Measurements from ENCODE around the gene MROH2A. TPM values are rescaled to one million over a fixed set of nuclear protein-coding genes. Genes with fewer than 3 reads are reported as not detected.

Gene MROH2A
- total and polyA plus RNA-seq, 5 experiments from 2014 or later, result not detected

DNA sequence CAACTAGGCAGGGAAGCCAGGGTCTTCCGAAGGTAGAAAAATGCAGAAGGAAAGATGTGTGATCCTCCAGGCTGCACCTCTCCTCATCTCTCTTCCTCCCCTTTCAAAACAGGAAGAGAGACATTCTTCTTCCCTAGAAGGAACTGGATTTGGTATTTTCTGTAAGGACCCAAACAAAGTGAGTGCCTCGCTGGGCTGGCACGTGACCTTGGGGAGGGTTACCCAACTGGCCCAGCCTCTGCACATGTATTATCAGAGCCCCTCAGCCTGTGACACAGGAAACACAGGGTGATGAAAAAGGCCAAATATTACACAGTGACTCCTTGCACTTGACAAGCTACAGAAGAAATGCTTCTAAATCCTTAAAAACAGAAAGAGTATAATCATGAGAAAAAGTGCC, 73.9 kb downstream of the MROH2A start:
- peaks cover 0 to 3% (median 0%) of the 10 kb centered on the region in 3 donors for H3K36me3 Mint-ChIP-seq

DNA sequence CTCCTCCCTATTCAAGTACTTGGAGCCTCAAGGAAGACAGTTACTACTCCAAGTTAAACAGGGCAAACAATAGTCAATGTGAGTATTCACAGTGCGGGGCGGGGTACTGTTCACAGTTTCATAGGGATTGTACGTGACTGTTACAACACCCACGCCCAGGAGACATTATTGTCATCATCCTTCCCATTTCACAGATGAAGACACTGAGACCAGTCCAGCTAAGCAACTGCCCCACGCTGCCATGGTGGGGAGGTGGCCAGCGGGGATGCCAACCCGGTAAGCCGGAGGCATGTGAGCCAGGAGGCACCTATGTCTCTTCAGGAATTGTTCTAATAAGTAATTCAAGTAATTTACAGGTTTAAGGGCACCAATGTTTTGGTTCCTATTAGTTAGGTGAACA, 75.2 kb downstream of the MROH2A start:
- DNase-seq, result no peak
- H3K4me3 Mint-ChIP-seq, result peak overlapping the region; percentile 64 to 99 (median 94)
- ATAC-seq, result no peak
- peaks cover 0 to 3% (median 0%) of the 10 kb centered on the region in 3 donors for H3K36me3 Mint-ChIP-seq
- H3K9me3 Mint-ChIP-seq, result no peaks in the 10 kb centered on the region
- H3K27ac Mint-ChIP-seq, result no peak overlapping the region
- POLR2A ChIA-PET, result no interaction called here
- H3K27me3 Mint-ChIP-seq, result peaks cover 0 to 10% (median 8%) of the 10 kb centered on the region in 5 donors
- H3K4me1 Mint-ChIP-seq, result peaks cover 7 to 43% (median 17%) of the 10 kb centered on the region in 4 donors

More for the DNA sequence above, 73.9 kb downstream of the MROH2A start:
- peaks cover 7 to 35% (median 16%) of the 10 kb centered on the region in 4 donors for H3K4me1 Mint-ChIP-seq
- DNase-seq (no peak), ATAC-seq (no peak)
- POLR2A ChIA-PET, result no interaction called here
- peaks cover 0 to 14% (median 8%) of the 10 kb centered on the region in 5 donors for H3K27me3 Mint-ChIP-seq
- no peaks in the 10 kb centered on the region for H3K9me3 Mint-ChIP-seq
- no peak overlapping the region for H3K4me3 Mint-ChIP-seq
- H3K27ac Mint-ChIP-seq, result no peak overlapping the region

DNA sequence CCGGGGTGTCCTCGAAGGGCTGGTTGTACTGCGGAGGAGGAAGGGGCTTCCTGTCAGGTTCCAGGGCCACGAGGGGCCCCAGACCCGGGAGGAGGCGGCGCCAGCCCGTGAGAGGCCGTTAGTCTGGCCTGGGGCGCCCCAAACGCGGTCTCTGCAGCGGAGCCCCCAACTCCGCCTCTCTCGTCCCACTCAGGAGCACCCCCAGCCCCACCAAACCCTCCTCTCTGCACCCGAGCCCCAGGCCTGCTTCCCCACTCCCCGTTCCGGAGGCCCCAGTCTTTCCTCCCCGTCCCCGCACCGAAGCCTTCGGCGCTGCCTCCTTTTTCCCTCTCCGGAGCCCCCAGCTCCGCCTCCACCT, 75.7 kb downstream of the MROH2A start:
- peak overlapping the region in 3 of 10 donors; percentile 19 to 49 (median 24) for H3K27ac Mint-ChIP-seq
- peaks cover 0 to 10% (median 7%) of the 10 kb centered on the region in 5 donors for H3K27me3 Mint-ChIP-seq
- no peak for ATAC-seq
- H3K4me1 Mint-ChIP-seq, result peaks cover 7 to 38% (median 17%) of the 10 kb centered on the region in 4 donors
- peak in 1 of 10 donors; percentile 45 for DNase-seq
- H3K4me3 Mint-ChIP-seq, result peak overlapping the region; percentile 85 to 99 (median 94)
- peaks cover 0 to 3% (median 0%) of the 10 kb centered on the region in 3 donors for H3K36me3 Mint-ChIP-seq
- no peaks in the 10 kb centered on the region for H3K9me3 Mint-ChIP-seq
- POLR2A ChIA-PET, result interaction anchor here (1.3 kb wide), 1 partner anchor 9 kb away, joined by 3 read pairs; no protein-coding TSS in a partner anchor

DNA sequence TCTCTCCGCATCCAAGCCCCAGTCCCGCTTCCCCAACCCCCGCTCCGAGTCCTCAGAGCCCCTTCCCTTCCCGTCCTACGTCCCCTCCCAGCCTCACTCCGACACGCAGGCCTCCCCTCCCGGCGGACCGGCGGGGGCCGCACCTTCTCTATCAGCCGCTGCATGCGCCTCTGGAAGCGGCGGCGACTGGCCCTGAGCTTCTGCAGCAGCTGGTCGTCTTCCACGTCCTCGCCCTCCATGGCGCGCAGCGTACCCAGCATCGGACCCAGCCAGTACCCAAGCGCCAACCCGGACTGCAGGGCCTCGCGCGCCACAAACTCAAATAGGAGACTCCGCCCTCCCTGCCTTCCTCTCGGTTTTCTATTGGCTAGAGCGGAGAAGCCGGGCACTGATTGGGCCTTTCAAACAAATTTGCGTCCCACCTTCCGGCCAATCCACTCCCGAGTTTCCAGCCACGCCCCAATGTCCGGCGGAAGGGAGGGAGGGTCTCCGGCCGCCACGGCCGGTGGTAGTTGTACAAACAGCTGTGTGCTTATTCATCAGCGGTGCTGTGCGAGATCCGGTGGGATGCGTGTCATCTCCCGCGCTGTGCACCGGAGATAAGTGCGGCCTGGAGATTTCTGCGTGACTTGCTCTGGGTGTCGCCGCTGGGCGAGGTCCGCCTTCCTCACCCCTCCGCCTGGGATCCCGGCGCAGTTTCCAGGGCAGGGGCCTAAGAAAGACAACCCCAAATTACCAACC, 76.3 kb downstream of the MROH2A start, which contains the start of gene HJURP:
HJURP (minus strand) TSS at position 295 of the 741 bp plus-strand sequence; CDS start at position 260, 35 bp downstream.
- peak within 1 kb of the TSS; percentile 85 to 99 (median 94) for H3K4me3 Mint-ChIP-seq
- DNase-seq, result peak; percentile 68 to 93 (median 84)
- peak; percentile 97 for ATAC-seq
- H3K36me3 Mint-ChIP-seq, result peaks cover 0 to 3% (median 0%) of the 10 kb centered on the region in 3 donors
- no peaks in the 10 kb centered on the region for H3K9me3 Mint-ChIP-seq
- H3K27me3 Mint-ChIP-seq, result peaks cover 0 to 10% (median 7%) of the 10 kb centered on the region in 5 donors
- POLR2A ChIA-PET, result interaction anchor here (1.3 kb wide), 1 partner anchor 8 kb away, joined by 3 read pairs; no protein-coding TSS in a partner anchor
- peaks cover 7 to 36% (median 17%) of the 10 kb centered on the region in 4 donors for H3K4me1 Mint-ChIP-seq
- peak within 1 kb of the TSS; percentile 49 to 92 (median 80) for H3K27ac Mint-ChIP-seq

DNA sequence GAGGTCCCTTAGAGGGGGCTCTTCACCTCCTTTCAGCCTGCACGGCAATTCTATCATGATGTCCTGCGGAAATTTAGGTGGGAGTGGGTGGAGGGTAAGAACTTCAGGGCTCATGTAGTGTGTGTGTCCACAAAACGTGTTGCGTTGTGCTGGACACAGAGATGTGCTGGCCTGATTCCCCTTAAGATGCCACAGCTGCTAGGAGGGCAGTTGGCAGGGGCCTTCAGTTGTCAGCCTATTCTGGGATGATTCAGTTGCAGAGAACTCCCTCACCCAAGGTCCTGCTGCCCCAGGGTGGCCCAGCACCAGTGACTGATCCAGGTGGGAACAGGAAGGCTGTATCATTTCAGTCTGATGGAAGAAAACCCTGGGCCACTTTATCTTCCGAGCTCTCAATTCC, 77.2 kb downstream of the MROH2A start:
- DNase-seq (no peak), ATAC-seq (no peak)
- peak overlapping the region; percentile 2 to 99 (median 94) for H3K4me3 Mint-ChIP-seq
- POLR2A ChIA-PET, result no interaction called here
- H3K9me3 Mint-ChIP-seq, result no peaks in the 10 kb centered on the region
- H3K4me1 Mint-ChIP-seq, result peaks cover 7 to 36% (median 17%) of the 10 kb centered on the region in 4 donors
- H3K27me3 Mint-ChIP-seq, result peaks cover 0 to 10% (median 7%) of the 10 kb centered on the region in 5 donors
- peak overlapping the region in 2 of 10 donors; percentile 68 to 73 for H3K27ac Mint-ChIP-seq
- H3K36me3 Mint-ChIP-seq, result peaks cover 0 to 3% (median 0%) of the 10 kb centered on the region in 3 donors

DNA sequence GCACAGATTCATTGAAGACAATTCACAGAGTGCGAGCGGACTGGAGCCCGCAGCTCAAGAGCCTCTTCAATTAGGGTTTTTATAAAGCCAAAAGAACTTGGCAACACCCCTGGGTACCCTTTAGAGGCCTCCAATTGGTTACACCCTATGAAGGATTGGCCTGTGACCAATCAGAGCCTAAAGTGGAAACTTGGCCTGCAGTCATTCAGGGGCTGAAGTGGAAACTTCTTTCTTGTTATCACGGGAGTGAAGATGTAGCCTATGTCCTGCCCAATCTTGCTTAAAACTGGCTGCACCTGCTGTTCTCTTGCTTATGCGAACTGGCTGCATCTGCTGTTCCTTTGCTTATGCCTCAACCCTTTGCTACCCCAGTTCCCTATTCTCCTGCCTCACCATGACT, 78.1 kb downstream of the MROH2A start:
- H3K27me3 Mint-ChIP-seq, result peaks cover 0 to 10% (median 7%) of the 10 kb centered on the region in 5 donors
- H3K9me3 Mint-ChIP-seq, result no peaks in the 10 kb centered on the region
- peaks cover 7 to 36% (median 17%) of the 10 kb centered on the region in 4 donors for H3K4me1 Mint-ChIP-seq
- ATAC-seq (no peak), DNase-seq (no peak)
- POLR2A ChIA-PET, result no interaction called here
- peak overlapping the region in 6 of 10 donors; percentile 16 to 99 (median 59) for H3K4me3 Mint-ChIP-seq
- H3K36me3 Mint-ChIP-seq, result peaks cover 0 to 3% (median 0%) of the 10 kb centered on the region in 3 donors
- no peak overlapping the region for H3K27ac Mint-ChIP-seq

DNA sequence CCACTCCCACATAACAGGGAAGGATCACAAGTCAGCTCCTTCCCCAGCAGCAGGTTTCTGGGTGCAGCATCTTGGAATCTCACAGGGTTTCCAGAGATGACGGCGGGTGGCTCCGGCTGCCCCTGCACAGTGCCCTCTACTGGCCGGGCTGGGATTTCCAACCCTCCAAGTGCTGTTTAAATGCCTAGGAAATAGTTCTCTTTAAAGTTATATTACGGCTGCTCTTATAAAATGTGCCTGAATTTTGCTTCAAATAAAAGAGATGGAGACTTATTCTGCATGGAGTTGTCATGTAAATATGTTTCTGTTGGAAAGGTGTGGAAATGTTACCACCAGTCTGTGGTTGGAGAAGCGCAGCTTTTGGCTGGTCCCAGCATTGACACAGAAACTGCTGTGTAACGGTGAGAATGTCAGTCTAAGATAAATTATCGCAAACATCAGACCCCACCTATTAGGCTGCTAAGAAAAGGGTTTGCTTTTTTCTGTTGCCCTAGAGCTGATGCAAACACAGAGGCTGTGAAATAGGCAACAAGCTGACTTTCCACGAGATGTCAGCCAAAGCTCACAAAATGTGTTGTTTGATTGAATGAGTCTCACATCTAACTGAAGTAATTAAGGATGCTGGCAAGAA, 79.5 kb downstream of the MROH2A start:
- Mint-ChIP-seq H3K27me3 (peaks cover 2 to 14% (median 6%) of the 10 kb centered on the region in 5 donors), H3K4me3 (peak overlapping the region in 2 of 10 donors; percentile 12 to 28), H3K9me3 (peaks cover 0 to 7% (median 0%) of the 10 kb centered on the region in 9 donors), H3K4me1 (peaks cover 7 to 26% (median 17%) of the 10 kb centered on the region in 4 donors), H3K36me3 (peaks cover 0 to 5% (median 0%) of the 10 kb centered on the region in 3 donors), H3K27ac (no peak overlapping the region)
- POLR2A ChIA-PET, result no interaction called here
- no peak for ATAC-seq
- peak in 9 of 10 donors; percentile 16 to 45 (median 32) for DNase-seq

DNA sequence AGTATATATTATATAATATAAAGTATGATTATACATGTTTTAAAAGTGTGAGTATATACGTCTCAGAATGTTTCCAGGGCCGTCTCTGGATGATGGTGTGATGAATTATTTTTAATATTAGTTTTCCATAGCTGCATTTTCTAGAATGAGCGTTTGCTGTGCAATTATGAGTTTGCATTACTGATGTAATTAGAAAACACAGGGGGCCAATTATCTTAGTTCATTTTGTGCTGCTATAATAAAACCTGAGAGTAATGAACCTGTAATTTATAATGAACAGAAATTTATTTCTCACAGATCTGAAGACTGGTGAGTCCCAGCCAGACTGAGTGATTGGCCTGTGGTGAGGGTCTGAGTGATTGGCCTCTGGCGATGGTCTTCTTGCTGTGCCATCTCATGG, 80.2 kb downstream of the MROH2A start:
- H3K27me3 Mint-ChIP-seq, result peaks cover 2 to 11% (median 4%) of the 10 kb centered on the region in 5 donors
- DNase-seq, result no peak
- peaks cover 7 to 21% (median 16%) of the 10 kb centered on the region in 4 donors for H3K4me1 Mint-ChIP-seq
- no peak overlapping the region for H3K27ac Mint-ChIP-seq
- H3K9me3 Mint-ChIP-seq, result peaks cover 0 to 14% (median 3%) of the 10 kb centered on the region in 9 donors
- H3K36me3 Mint-ChIP-seq, result peaks cover 0 to 7% (median 0%) of the 10 kb centered on the region in 3 donors
- no peak overlapping the region for H3K4me3 Mint-ChIP-seq
- no peak for ATAC-seq
- POLR2A ChIA-PET, result no interaction called here

DNA sequence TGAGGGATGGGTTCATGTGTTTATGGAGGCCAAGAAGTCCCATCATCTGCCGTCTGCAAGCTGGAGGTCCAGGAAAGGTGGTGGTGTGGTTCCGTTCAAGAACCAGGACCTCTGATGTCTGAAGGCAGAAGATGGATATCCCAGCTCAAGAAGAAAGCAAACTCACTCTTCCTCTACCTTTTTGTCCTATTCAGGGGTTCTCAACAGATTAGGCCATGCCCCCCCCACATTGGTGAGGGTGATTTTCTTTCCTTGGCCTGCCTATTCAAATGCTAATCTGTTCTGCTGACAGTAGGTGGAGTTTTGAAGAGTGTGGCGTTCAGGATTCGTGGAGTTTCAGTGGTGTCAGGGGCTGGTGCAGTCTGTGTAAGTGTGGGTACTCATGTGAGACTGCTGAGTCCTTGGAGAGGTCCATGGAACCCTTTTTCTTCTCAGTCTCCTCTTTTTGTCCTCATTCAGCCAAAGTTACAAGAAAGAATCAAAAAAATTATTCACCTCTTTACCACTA, 84.2 kb downstream of the MROH2A start:
- POLR2A ChIA-PET, result interaction anchor here (0.8 kb wide), 1 partner anchor 8 kb away, joined by 3 read pairs; the partner anchor contains the start of gene HJURP
- no peak for ATAC-seq
- DNase-seq, result no peak
- peaks cover 3 to 17% (median 12%) of the 10 kb centered on the region in 3 donors for H3K36me3 Mint-ChIP-seq
- H3K27me3 Mint-ChIP-seq, result peaks cover 0 to 7% (median 0%) of the 10 kb centered on the region in 5 donors
- peaks cover 0 to 44% (median 6%) of the 10 kb centered on the region in 9 donors for H3K9me3 Mint-ChIP-seq
- no peak overlapping the region for H3K27ac Mint-ChIP-seq
- H3K4me1 Mint-ChIP-seq, result peaks cover 0 to 9% (median under 1%) of the 10 kb centered on the region in 4 donors
- no peak overlapping the region for H3K4me3 Mint-ChIP-seq

DNA sequence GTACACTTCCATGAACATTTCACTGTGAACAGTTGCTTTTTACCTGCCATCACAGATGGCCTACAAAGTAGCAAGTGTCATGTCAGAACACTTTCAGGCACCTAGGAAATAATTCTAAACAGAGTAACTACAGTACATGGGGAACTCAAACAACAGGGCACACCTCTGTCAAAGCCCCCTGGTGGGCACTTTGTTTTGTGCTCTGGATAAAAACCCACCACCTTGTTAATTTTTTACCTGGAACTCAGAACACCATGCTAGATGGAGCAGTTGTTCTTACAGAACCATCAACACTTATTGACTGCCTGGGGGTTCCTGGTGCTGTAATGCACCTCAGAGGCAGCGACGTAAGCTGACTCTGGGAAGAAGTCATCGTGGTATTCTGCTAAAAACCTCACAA, 87.7 kb downstream of the MROH2A start:
- ATAC-seq, result no peak
- no peak for DNase-seq
- Mint-ChIP-seq H3K36me3 (peaks cover 4 to 30% (median 27%) of the 10 kb centered on the region in 3 donors), H3K4me3 (peak overlapping the region in 2 of 10 donors; percentile 15 to 22), H3K9me3 (peaks cover 9 to 59% (median 16%) of the 10 kb centered on the region in 9 donors), H3K4me1 (peaks cover 4 to 8% (median 6%) of the 10 kb centered on the region in 4 donors), H3K27ac (peak overlapping the region in 1 of 10 donors; percentile 33), H3K27me3 (peaks cover 0 to 18% (median 9%) of the 10 kb centered on the region in 5 donors)
- POLR2A ChIA-PET, result no interaction called here

DNA sequence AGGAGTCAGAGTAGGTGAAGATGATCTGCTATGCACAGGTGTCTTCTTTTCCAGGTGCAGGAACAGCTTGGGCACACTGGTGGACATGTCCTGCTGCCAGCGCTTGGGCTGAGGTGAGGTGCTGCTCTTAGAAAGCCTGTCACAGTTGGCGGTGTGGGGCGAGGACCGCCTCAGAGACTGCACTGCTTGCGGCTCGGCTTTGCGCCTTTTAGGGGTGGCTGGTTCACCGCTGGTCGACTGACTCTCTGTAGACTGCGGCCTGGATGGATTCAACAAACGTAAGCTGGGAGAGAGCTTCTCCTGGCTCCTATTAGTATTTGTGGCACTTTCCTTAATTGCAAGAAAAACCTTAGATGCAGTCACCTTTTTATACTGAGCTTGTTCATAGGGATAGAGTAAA, 88.3 kb downstream of the MROH2A start:
- H3K4me3 Mint-ChIP-seq, result peak overlapping the region in 4 of 10 donors; percentile 15 to 77 (median 26)
- POLR2A ChIA-PET, result no interaction called here
- H3K36me3 Mint-ChIP-seq, result peaks cover 4 to 30% (median 28%) of the 10 kb centered on the region in 3 donors

DNA sequence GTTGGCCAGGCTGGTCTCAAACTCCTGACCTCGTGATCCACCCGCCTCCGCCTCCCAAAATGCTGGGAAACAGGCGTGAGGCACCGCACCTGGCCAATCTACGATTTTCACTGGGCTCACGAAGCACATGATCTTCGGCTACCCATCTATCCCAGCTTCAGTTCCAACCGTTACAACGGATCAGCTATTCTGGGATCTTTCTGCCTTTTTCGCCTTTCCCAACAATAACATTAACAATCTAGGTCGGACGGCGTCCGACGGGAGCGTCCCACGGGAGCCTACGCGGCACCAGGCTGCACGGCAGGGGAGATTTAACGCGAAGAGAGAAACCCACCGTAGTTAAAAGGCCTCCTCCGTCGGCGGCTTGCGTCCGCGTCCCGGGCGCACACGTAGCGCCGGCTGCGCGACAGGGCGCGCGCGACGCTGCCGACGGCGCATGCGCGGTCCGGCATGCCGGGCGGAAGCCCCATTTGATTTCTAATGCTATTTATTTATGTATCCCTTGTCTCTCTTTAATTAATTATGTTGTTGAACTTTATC, 89.9 kb downstream of the MROH2A start, which contains the start of gene MSL3B:
MSL3B (minus strand) TSS at position 394 of the 540 bp plus-strand sequence.
- peaks cover 4 to 30% (median 26%) of the 10 kb centered on the region in 3 donors for H3K36me3 Mint-ChIP-seq
- ATAC-seq (peak; percentile 86 to 98), DNase-seq (peak; percentile 29 to 73 (median 58))
- peaks cover 8 to 33% (median 14%) of the 10 kb centered on the region in 5 donors for H3K27me3 Mint-ChIP-seq
- peak within 1 kb of the TSS; percentile 56 to 95 (median 90) for H3K27ac Mint-ChIP-seq
- POLR2A ChIA-PET, result interaction anchor here (0.7 kb wide), 1 partner anchor 272 kb away, joined by 4 read pairs; no protein-coding TSS in a partner anchor
- H3K4me3 Mint-ChIP-seq, result peak within 1 kb of the TSS; percentile 84 to 96 (median 92)
- peaks cover 10 to 49% (median 16%) of the 10 kb centered on the region in 9 donors for H3K9me3 Mint-ChIP-seq
- peaks cover 4 to 8% (median 6%) of the 10 kb centered on the region in 4 donors for H3K4me1 Mint-ChIP-seq

More for the DNA sequence above, 88.3 kb downstream of the MROH2A start:
- H3K4me1 Mint-ChIP-seq, result peaks cover 4 to 8% (median 6%) of the 10 kb centered on the region in 4 donors
- peaks cover 1 to 23% (median 12%) of the 10 kb centered on the region in 5 donors for H3K27me3 Mint-ChIP-seq
- H3K27ac Mint-ChIP-seq, result no peak overlapping the region
- peaks cover 10 to 60% (median 16%) of the 10 kb centered on the region in 9 donors for H3K9me3 Mint-ChIP-seq
- ATAC-seq (no peak), DNase-seq (no peak)
